Measurements from ENCODE around the gene TNFRSF12A.

The TNFRSF12A gene

GRCh38 chr16:3010510-3010909 is 9.7 kb upstream of the TNFRSF12A start:
- H3K4me3 Mint-ChIP-seq: no peak overlapping the region
- no peak for DNase-seq
- H3K27me3 Mint-ChIP-seq: peaks cover 97% of the 10 kb centered on the region
- H3K9me3 Mint-ChIP-seq: no peaks in the 10 kb centered on the region
- peaks cover 37% of the 10 kb centered on the region for H3K4me1 Mint-ChIP-seq
- H3K36me3 Mint-ChIP-seq: no peaks in the 10 kb centered on the region
- CTCF ChIA-PET: interaction anchor here (17.3 kb wide), 1 partner anchor 16 kb away, joined by 300 read pairs; the partner anchor contains the start of genes CLDN6, HCFC1R1, THOC6 and TNFRSF12A
- no peak overlapping the region for H3K27ac Mint-ChIP-seq

DNA sequence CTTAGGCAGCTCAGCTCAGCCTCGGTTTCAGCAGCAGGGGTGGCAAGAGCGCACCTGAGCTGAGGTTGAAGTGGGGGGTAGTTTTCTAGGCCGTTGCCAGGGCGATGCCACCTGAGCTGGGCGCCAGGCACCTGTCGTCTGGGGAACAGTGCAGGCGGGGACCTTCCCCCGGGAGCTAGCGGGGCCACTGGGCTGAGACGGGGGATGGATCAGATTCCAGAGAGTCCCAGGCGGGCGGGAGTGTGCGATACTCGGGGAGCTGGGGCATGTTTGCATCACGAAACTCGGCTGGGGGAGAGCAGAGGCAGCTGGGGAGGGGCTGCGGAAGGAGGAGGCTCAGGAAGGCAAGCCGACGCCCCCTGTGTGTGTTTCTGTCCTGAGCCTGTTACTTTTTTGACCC is 7.9 kb upstream of the TNFRSF12A start:
- no peak for DNase-seq
- Mint-ChIP-seq H3K36me3 (no peaks in the 10 kb centered on the region), H3K27ac (no peak overlapping the region), H3K4me3 (no peak overlapping the region), H3K4me1 (peaks cover 23% of the 10 kb centered on the region), H3K9me3 (no peaks in the 10 kb centered on the region), H3K27me3 (peaks cover 98% of the 10 kb centered on the region)
- CTCF ChIA-PET: interaction anchor here (17.3 kb wide), 1 partner anchor 15 kb away, joined by 300 read pairs; the partner anchor contains the start of genes CLDN6, HCFC1R1, THOC6 and TNFRSF12A

DNA sequence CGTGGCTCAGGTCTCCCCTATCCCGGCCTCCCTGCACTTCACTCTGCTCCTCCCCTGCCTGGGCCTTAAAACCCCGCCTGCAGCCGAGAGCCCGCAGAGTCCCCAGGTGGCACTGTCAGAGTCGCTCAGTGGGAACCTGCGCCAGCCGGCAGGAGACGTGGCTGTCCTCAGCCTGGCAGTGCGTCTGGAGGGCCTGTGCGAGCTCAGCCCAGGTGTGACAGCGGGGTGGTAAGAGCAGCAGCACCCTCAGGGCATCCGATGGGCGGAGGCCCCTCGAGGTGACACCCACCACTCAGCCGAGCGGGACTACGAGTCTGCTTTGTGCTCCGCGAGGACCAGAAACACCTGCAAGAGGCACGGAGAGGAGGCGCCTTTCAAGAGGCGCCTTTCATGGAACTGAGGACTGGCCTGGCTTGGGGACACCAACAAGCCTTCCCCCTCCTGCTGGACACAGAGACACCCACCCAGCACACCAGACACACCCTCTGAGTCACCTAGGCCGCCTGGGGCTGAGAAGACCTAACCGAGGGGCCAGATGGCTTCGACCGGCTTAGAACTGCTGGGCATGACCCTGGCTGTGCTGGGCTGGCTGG is 7.2 kb upstream of the TNFRSF12A start, which contains the start of gene CLDN9:
CLDN9 (plus strand) TSS at position 96 of the 593 bp plus-strand sequence; CDS start at position 536, 440 bp downstream.
- Mint-ChIP-seq H3K9me3 (no peaks in the 10 kb centered on the region), H3K27me3 (peaks cover 95% of the 10 kb centered on the region), H3K36me3 (no peaks in the 10 kb centered on the region), H3K27ac (no peak within 1 kb of the TSS), H3K4me1 (peaks cover 16% of the 10 kb centered on the region), H3K4me3 (no peak within 1 kb of the TSS)
- DNase-seq: no peak
- CTCF ChIA-PET: interaction anchor here (17.3 kb wide), 1 partner anchor 14 kb away, joined by 300 read pairs; the partner anchor contains the start of genes CLDN6, HCFC1R1, THOC6 and TNFRSF12A

GRCh38 chr16:3013491-3013951 is 6.6 kb upstream of the TNFRSF12A start:
- H3K27me3 Mint-ChIP-seq: peaks cover 95% of the 10 kb centered on the region
- H3K36me3 Mint-ChIP-seq: no peaks in the 10 kb centered on the region
- no peak overlapping the region for H3K4me3 Mint-ChIP-seq
- H3K9me3 Mint-ChIP-seq: no peaks in the 10 kb centered on the region
- peaks cover 14% of the 10 kb centered on the region for H3K4me1 Mint-ChIP-seq
- CTCF ChIA-PET: interaction anchor here (0.6 to 17.3 kb wide), 2 partner anchors 13 to 19 kb away, joined by 3 to 300 read pairs; partner anchors contain the start of genes CLDN6, HCFC1R1, THOC6 and TNFRSF12A
- DNase-seq: no peak
- no peak overlapping the region for H3K27ac Mint-ChIP-seq

GRCh38 chr16:3013998-3014690 is 6.0 kb upstream of the TNFRSF12A start:
- no peak overlapping the region for H3K27ac Mint-ChIP-seq
- DNase-seq: no peak
- CTCF ChIA-PET: interaction anchor here (0.6 to 0.9 kb wide), 2 partner anchors 10 to 18 kb away, joined by 3 read pairs; no protein-coding TSS in a partner anchor
- no peak overlapping the region for H3K4me3 Mint-ChIP-seq
- no peaks in the 10 kb centered on the region for H3K36me3 Mint-ChIP-seq
- no peaks in the 10 kb centered on the region for H3K9me3 Mint-ChIP-seq
- H3K27me3 Mint-ChIP-seq: peaks cover 94% of the 10 kb centered on the region
- H3K4me1 Mint-ChIP-seq: peaks cover 9% of the 10 kb centered on the region

- Mint-ChIP-seq H3K4me3 (no peak overlapping the region), H3K9me3 (no peaks in the 10 kb centered on the region), H3K36me3 (peaks cover under 1% of the 10 kb centered on the region), H3K27ac (no peak overlapping the region), H3K27me3 (peaks cover 94% of the 10 kb centered on the region), H3K4me1 (peaks cover 11% of the 10 kb centered on the region)
- no peak for DNase-seq
- CTCF ChIA-PET: interaction anchor here (0.9 kb wide), 2 partner anchors 11 to 13 kb away, joined by 3 to 4 read pairs; no protein-coding TSS in a partner anchor
These were observed 5.2 kb upstream of the TNFRSF12A start for GRCh38 chr16:3014971-3015370.

DNA sequence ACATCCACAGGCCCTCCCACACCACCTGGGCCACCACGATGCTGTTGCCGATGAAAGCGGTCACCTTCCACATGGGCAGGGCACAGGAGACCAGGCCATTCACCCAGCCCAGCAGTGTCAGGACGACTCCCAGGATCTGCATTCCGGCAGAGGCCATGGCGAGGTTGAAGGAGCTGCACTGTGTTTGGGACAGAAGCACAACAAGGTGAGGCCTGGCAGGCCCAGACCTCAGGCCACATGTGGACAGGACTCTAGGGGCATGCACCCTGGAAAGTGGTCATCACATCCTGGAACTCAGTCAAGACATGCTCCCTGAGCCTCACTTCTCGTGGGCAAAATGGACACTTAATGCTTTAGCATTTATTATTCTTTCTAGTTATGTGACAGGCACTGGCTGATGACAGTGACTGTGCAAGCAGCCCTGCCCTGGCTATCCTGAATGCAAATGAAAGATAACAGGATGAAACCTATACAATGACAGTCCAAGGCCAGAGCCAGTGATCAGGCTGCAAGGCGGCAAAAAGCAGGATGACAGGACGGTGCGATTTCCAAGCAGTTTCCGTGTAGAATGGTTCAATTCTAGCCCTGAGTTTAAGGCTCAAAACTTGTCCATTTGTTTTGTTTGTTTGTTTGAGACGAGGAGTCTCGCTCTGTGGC is 4.2 kb upstream of the TNFRSF12A start:
- Mint-ChIP-seq H3K4me3 (no peak overlapping the region), H3K4me1 (peaks cover 16% of the 10 kb centered on the region), H3K27me3 (peaks cover 91% of the 10 kb centered on the region), H3K36me3 (peaks cover 2% of the 10 kb centered on the region), H3K9me3 (no peaks in the 10 kb centered on the region), H3K27ac (no peak overlapping the region)
- CTCF ChIA-PET: no interaction called here
- DNase-seq: no peak

GRCh38 chr16:3017344-3017743 is 2.8 kb upstream of the TNFRSF12A start:
- Mint-ChIP-seq H3K27ac (no peak overlapping the region), H3K36me3 (peaks cover 4% of the 10 kb centered on the region), H3K27me3 (peaks cover 86% of the 10 kb centered on the region), H3K4me1 (peaks cover 29% of the 10 kb centered on the region), H3K9me3 (no peaks in the 10 kb centered on the region), H3K4me3 (no peak overlapping the region)
- no peak for DNase-seq
- CTCF ChIA-PET: interaction anchor here (18.9 kb wide), 1 partner anchor 13 kb away, joined by 300 read pairs; the partner anchor contains the start of gene CLDN9

DNA sequence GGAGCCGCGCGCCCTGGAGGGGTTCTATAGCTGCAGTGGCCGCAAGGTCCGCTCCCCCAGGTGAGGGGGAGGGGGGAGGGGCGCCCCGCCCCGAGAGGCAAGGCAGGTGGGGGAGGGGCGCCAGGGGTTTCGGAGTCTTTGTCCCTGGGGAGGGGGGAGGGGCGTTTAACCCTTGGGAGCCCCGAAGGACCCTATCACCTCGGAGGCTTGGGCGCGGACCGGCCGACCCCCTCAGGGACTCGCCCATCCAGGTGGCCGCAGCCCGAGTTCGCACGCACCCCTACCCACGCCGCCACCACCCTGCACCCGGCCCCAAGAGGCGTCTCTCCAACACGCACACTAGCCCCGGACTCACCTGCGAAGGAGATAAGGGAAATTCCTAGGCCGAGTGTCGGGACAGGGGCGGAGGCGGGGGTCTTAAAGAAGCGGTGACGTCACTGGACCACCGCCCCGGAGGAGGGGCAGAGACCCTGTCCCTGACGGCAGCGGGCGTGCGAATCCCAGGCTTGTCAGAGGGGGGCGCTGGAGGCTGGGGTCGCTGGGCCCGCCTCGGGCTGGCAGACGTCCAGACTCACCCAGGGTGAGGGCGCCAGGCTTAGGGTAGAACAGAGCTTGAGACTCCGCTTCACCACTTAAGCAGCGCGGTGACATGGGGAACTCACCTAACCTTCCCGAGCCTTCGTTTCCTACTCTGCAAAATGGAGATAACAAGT is 2.2 kb upstream of the TNFRSF12A start, which contains the start of gene CLDN6:
CLDN6 (minus strand) TSS at position 390 of the 713 bp plus-strand sequence. CDS start 2,162 bp downstream, outside the sequence.
- Mint-ChIP-seq H3K27me3 (peaks cover 80% of the 10 kb centered on the region), H3K27ac (no peak within 1 kb of the TSS), H3K9me3 (no peaks in the 10 kb centered on the region), H3K36me3 (peaks cover 4% of the 10 kb centered on the region), H3K4me1 (peaks cover 32% of the 10 kb centered on the region), H3K4me3 (no peak within 1 kb of the TSS)
- CTCF ChIA-PET: interaction anchor here (0.8 to 18.9 kb wide), 3 partner anchors 12 to 48 kb away, joined by 3 to 300 read pairs (median 43); partner anchors contain the start of gene CLDN9
- DNase-seq: peak; percentile 48

GRCh38 chr16:3019594-3020246 is 448 bp upstream of the TNFRSF12A start:
- Mint-ChIP-seq H3K4me3 (peak overlapping the region; percentile 90), H3K27me3 (peaks cover 62% of the 10 kb centered on the region), H3K4me1 (peaks cover 47% of the 10 kb centered on the region), H3K9me3 (no peaks in the 10 kb centered on the region), H3K36me3 (peaks cover 7% of the 10 kb centered on the region), H3K27ac (peak overlapping the region; percentile 64)
- CTCF ChIA-PET: interaction anchor here (1.2 to 18.9 kb wide), 3 partner anchors 10 to 110 kb away, joined by 3 to 300 read pairs (median 43); partner anchors contain the start of gene CLDN9
- no peak for DNase-seq

DNA sequence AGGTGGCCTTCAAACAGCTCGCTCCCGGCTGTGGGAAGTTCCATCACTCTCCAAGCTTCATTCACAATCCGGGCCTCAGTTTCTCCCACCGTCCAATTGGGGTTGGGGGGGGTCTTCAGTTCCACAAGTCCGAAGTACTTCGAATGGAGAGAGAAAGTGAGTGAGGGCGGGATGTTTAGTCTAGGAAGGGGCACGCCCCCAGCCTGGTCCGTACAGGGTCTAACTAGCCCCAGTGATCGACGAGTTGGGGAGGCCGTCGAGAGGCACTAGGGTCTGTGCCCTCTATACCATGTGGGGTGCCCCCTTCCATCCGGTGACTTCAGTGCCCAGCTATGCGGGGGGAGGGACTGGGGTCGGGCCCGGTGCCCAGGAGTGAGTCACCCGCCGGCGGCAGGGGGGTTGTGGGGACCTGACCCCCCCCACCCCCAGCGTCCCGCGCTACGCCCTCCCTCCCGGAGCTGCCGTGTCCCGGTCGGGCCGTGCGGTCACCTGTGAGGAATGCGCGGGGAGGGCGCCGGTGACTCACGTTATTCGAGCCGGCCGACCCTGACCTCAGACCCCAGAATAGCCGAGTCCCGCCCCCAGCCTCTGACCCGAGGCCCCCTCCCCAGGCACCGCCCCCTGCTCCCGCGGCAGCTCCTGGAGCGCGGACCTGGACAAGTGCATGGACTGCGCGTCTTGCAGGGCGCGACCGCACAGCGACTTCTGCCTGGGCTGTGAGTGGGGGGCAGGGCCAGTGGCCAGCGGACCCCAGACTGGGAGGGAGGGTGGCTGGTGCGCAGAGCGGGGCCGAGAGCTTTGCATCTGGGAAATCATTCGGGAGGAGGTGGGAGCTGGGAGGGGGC is 658 bp downstream of the TNFRSF12A start:
- Mint-ChIP-seq H3K27me3 (peaks cover 51% of the 10 kb centered on the region), H3K27ac (peak overlapping the region; percentile 52), H3K4me3 (peak overlapping the region; percentile 90), H3K9me3 (no peaks in the 10 kb centered on the region), H3K4me1 (peaks cover 57% of the 10 kb centered on the region), H3K36me3 (peaks cover 8% of the 10 kb centered on the region)
- CTCF ChIA-PET: interaction anchor here (1.1 to 18.9 kb wide), 4 partner anchors 9 to 108 kb away, joined by 3 to 300 read pairs (median 23); partner anchors contain the start of gene CLDN9
- DNase-seq: peak; percentile 66
